Measurements from ENCODE around the gene MARS2.

MARS2 gene

GRCh38 chr2:197672371-197672893 is 32.7 kb upstream of the MARS2 start:
- Histone ChIP-seq H3K36me3 (ENCODE audit: insufficient read depth, low read length) (no peaks in the 10 kb centered on the region), H3K27ac (ENCODE audit: low read depth, low read length, poor library complexity, severe bottlenecking) (no peak overlapping the region), H3K4me3 (ENCODE audit: low read depth, low read length, poor library complexity, severe bottlenecking) (no peak overlapping the region), H2AFZ (ENCODE audit: low read length) (no peak overlapping the region), H3K9me2 (ENCODE audit: low read depth, low read length) (no peaks in the 10 kb centered on the region), H3K4me1 (ENCODE audit: insufficient read depth, low read length, severe bottlenecking) (no peaks in the 10 kb centered on the region), H3K79me2 (ENCODE audit: insufficient read depth, low read length) (no peaks in the 10 kb centered on the region), H3K27me3 (ENCODE audit: insufficient read depth, low read length) (no peaks in the 10 kb centered on the region), H3K9me3 (ENCODE audit: low read length) (no peaks in the 10 kb centered on the region), H4K20me1 (ENCODE audit: insufficient read depth, low read length) (no peaks in the 10 kb centered on the region), H3K4me2 (ENCODE audit: low read length) (no peak overlapping the region), H3K9ac (ENCODE audit: low read length) (no peak overlapping the region), H3F3A (ENCODE audit: insufficient read depth, low read length) (no peaks in the 10 kb centered on the region)
- TF ChIP-seq EZH2 (IDR thresholded peaks at IDR 0.05; ENCODE audit: borderline replicate concordance, low read length) (no peak), CTCF (IDR thresholded peaks at IDR 0.05; ENCODE audit: low read length) (no peak)

- Histone ChIP-seq H3K9ac (ENCODE audit: low read length) (no peak overlapping the region), H2AFZ (ENCODE audit: low read length) (no peak overlapping the region)
These were observed 32.1 kb upstream of the MARS2 start for GRCh38 chr2:197673106-197673505.

GRCh38 chr2:197673606-197674005 is 31.6 kb upstream of the MARS2 start:
- TF ChIP-seq CTCF (IDR thresholded peaks at IDR 0.05; ENCODE audit: low read length) = no peak
- no peak for TF ChIP-seq EZH2 (IDR thresholded peaks at IDR 0.05; ENCODE audit: borderline replicate concordance, low read length)
- H3K4me3 ChIP-seq (ENCODE audit: low read depth, low read length, poor library complexity, severe bottlenecking) = no peak overlapping the region
- no peaks in the 10 kb centered on the region for H3K27me3 ChIP-seq (ENCODE audit: insufficient read depth, low read length)
- H4K20me1 ChIP-seq (ENCODE audit: insufficient read depth, low read length) = no peaks in the 10 kb centered on the region
- no peaks in the 10 kb centered on the region for H3K4me1 ChIP-seq (ENCODE audit: insufficient read depth, low read length, severe bottlenecking)
- no peaks in the 10 kb centered on the region for H3K9me2 ChIP-seq (ENCODE audit: low read depth, low read length)
- no peak overlapping the region for H3K27ac ChIP-seq (ENCODE audit: low read depth, low read length, poor library complexity, severe bottlenecking)
- no peak overlapping the region for H3K4me2 ChIP-seq (ENCODE audit: low read length)
- H3K79me2 ChIP-seq (ENCODE audit: insufficient read depth, low read length) = no peaks in the 10 kb centered on the region
- no peaks in the 10 kb centered on the region for H3F3A ChIP-seq (ENCODE audit: insufficient read depth, low read length)
- H3K9me3 ChIP-seq (ENCODE audit: low read length) = no peaks in the 10 kb centered on the region
- H3K36me3 ChIP-seq (ENCODE audit: insufficient read depth, low read length) = no peaks in the 10 kb centered on the region
- H2AFZ ChIP-seq (ENCODE audit: low read length) = no peak overlapping the region
- no peak overlapping the region for H3K9ac ChIP-seq (ENCODE audit: low read length)

More at GRCh38 chr2:197673106-197673505, 32.1 kb upstream of the MARS2 start:
- H3K27ac ChIP-seq (ENCODE audit: low read depth, low read length, poor library complexity, severe bottlenecking) = no peak overlapping the region
- H3F3A ChIP-seq (ENCODE audit: insufficient read depth, low read length) = no peaks in the 10 kb centered on the region
- no peaks in the 10 kb centered on the region for H3K79me2 ChIP-seq (ENCODE audit: insufficient read depth, low read length)
- no peak for TF ChIP-seq EZH2 (IDR thresholded peaks at IDR 0.05; ENCODE audit: borderline replicate concordance, low read length)
- TF ChIP-seq CTCF (IDR thresholded peaks at IDR 0.05; ENCODE audit: low read length) = no peak
- H3K4me3 ChIP-seq (ENCODE audit: low read depth, low read length, poor library complexity, severe bottlenecking) = no peak overlapping the region
- no peaks in the 10 kb centered on the region for H3K9me2 ChIP-seq (ENCODE audit: low read depth, low read length)
- no peaks in the 10 kb centered on the region for H3K27me3 ChIP-seq (ENCODE audit: insufficient read depth, low read length)
- no peaks in the 10 kb centered on the region for H3K9me3 ChIP-seq (ENCODE audit: low read length)
- no peak overlapping the region for H3K4me2 ChIP-seq (ENCODE audit: low read length)
- no peaks in the 10 kb centered on the region for H3K36me3 ChIP-seq (ENCODE audit: insufficient read depth, low read length)
- H3K4me1 ChIP-seq (ENCODE audit: insufficient read depth, low read length, severe bottlenecking) = no peaks in the 10 kb centered on the region
- no peaks in the 10 kb centered on the region for H4K20me1 ChIP-seq (ENCODE audit: insufficient read depth, low read length)
